DMS 273 (cell line): ENCODE measurements around the gene LMBRD1.

ENCODE experiments used
- DNase-seq: peaks from one replicate; lab custom pipeline; 2025; ENCODE audit not compliant: unreplicated experiment; lab: John Stamatoyannopoulos, UW

LMBRD1 gene

GRCh38 chr6:69643688-69644087 is 153.1 kb downstream of the LMBRD1 start:
- no peak for DNase-seq

- DNase-seq = no peak
Observed at GRCh38 chr6:69632932-69633331, 163.9 kb downstream of the LMBRD1 start.

GRCh38 chr6:69631552-69632346 is 165.1 kb downstream of the LMBRD1 start:
- no peak for DNase-seq

GRCh38 chr6:69630767-69631166 is 166.0 kb downstream of the LMBRD1 start:
- DNase-seq = no peak

GRCh38 chr6:69627625-69628024 is 169.2 kb downstream of the LMBRD1 start:
- DNase-seq = no peak

GRCh38 chr6:69624944-69625343 is 171.9 kb downstream of the LMBRD1 start:
- no peak for DNase-seq
